HG03469 (cell line): Measurements from ENCODE around the gene STXBP1.

Source experiments
- ATAC-seq: cut with Tn5 transposase; IDR thresholded peaks from one replicate; pipeline ENCODE4 v1.9.1; 2021; ENCODE audit warnings: mild to moderate bottlenecking, moderate library complexity, moderate number of reproducible peaks; ENCODE audit not compliant: unreplicated experiment

The STXBP1 gene

DNA sequence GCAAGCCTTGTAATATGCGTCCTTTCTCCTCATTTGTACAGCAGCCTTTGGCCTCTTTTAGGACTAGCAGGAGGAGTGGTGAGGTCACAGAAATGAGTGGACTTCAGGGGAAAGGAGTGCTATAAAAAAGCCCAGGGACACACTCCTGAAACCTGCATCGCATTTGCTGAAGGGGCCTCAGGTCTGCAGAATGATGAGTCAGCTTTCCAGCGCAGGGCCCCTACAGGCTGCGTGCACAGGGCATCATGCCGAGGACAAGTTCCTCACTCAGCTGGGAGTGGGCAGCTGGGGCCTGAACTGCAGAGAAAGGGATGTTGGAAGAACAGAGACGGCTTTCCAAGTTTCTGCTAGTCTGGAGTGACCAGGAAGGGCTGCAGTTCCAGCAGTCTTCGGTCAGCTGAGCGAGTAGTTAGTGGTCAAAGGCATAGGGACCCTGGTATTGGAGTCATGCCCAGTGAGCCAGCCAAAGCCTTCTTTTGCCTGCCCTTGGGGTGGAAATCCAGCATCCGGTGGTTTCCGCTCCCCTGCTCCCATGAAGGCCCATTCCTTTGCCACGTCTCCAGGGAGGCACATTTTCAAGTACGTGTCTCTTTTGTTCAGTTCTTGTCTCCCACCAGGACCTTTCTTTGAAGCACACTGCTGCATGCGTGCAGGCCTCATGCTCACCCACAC lies 77.4 kb downstream of the STXBP1 start:
- ATAC-seq: no peak

DNA sequence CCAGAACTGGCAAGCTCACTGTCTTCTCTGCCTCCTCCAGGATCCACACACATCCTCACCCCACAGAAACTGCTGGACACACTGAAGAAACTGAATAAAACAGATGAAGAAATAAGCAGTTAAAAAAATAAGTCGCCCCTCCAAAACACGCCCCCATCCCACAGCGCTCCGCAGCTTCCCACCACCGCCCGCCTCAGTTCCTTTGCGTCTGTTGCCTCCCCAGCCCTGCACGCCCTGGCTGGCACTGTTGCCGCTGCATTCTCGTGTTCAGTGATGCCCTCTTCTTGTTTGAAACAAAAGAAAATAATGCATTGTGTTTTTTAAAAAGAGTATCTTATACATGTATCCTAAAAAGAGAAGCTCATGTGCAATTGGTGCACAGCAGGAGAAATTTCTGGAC lies 78.7 kb downstream of the STXBP1 start:
- no peak for ATAC-seq

DNA sequence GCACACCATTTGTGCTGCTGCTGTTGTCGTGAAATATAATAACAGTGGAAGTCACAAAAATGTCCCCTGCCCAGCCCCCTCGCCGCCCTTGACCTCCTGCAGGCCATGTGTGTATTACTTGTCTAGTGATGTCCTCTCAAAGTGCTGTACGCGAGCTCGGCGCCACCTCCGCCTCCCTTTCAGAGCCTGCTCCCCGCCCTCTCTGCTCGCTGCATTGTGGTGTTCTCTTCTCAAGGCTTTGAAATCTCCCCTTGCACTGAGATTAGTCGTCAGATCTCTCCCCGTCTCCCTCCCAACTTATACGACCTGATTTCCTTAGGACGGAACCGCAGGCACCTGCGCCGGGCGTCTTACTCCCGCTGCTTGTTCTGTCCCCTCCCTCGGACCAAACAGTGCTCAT lies 80.0 kb downstream of the STXBP1 start:
- no peak for ATAC-seq

DNA sequence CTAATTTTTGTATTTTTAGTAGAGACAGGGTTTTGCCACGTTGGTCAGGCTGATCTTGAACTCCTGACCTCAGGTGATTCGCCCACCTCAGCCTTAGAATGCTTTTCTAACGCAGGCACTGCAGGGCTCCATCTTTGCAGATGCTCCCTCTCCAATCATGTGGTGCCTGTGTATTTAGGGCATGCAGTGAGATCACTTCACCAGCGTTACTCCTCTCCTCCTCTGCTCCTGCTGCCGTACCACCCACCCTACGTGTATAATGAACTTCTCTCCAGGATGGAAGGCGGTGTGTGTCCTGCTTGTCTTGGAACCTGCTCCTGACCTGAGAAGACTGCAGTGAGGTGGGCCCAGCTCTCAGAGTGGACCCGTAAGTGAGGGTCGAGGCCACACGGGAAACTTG lies 81.1 kb downstream of the STXBP1 start:
- no peak for ATAC-seq

DNA sequence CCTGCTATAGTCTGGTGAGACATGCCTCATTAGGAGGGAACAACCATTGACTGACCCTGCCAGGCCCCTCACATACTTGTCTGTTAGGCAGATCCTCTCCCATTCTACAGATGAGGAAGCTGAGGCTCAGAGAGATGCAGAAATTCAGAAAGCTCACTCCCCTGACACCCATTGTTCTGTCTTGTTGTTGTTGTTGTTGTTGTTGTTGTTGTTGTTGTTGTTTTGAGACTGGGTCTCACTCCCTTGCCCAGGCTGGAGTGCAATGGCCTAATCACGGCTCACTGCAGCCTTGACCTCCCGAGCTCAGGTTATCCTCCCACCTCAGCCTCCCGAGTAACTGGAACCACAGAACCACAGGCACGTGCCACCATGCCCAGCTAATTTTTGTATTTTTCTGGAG lies 81.6 kb downstream of the STXBP1 start:
- no peak for ATAC-seq

DNA sequence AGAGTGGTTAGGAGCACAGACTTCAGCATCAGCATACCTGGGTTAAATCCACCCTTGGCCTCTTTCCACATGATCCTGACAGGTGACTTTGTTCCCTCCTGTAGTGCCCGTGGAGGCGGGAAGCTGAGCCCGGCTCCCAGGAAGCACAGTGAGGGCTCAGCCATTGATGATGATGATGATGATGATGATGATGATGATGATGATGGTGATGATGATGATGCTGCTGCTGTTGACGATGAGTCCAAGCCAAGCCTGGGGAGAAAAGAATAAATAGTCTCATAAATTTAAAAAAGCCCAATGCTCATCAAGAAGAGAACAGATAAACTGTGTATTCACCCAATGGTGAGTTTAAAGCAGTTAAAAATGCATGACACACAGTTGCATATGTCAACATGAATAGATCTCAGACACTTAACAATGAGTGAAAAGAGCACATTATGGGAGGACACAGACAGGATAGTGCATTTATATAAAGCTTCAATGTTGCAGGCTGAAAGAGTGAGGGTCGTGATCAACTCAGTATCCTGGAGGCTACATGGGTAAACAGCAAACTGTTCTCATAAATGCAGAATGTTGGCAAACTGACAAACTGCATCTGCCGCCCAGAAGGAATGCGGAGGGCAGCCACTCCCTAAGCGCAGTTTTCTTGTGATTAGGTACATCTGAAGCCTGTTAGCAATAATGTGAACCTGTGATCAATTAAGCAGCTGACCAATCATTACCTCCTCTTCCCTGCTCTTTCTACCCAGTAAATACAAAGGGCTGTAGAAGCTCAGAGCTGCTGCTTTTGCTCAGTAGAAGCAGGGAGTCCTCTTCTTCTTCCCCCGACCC lies 83.0 kb downstream of the STXBP1 start:
- ATAC-seq: no peak

DNA sequence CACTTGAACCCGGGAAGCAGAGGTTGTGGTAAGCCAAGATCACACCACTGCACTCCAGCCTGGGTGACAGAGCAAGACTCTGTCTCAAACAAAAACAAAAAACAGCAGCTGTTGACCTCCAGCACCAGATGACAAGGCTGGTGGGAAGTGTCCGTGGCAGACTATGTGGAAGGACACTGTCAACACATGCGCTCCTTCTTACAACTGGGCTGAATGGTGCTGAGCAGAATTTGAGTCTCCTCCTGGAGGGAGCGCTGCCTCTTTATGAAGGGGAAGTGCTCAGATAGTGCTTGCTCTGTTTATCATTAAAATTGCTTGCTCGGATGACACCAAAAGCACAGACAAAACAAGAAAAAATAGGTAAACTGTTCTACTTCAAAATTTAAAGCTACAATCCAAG lies 85.5 kb downstream of the STXBP1 start:
- no peak for ATAC-seq

DNA sequence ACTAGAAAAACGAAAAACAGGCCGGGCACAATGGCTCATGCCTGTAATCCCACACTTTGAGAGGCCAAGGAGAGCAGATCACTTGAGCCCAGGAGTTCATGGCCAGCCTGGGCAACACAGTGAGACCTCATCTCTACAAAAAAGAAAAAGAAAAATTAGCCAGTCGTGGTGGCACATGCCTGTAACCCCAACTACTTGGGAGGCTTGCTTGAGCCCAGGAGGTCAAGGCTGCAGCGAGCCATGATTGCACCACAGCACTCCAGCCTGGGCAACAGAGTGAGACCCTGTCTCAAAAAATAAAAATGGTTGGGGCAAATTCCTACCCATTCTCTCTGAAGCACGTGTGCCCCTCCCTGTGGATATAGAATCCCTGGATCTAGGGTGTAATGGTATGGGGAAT lies 86.3 kb downstream of the STXBP1 start:
- no peak for ATAC-seq

DNA sequence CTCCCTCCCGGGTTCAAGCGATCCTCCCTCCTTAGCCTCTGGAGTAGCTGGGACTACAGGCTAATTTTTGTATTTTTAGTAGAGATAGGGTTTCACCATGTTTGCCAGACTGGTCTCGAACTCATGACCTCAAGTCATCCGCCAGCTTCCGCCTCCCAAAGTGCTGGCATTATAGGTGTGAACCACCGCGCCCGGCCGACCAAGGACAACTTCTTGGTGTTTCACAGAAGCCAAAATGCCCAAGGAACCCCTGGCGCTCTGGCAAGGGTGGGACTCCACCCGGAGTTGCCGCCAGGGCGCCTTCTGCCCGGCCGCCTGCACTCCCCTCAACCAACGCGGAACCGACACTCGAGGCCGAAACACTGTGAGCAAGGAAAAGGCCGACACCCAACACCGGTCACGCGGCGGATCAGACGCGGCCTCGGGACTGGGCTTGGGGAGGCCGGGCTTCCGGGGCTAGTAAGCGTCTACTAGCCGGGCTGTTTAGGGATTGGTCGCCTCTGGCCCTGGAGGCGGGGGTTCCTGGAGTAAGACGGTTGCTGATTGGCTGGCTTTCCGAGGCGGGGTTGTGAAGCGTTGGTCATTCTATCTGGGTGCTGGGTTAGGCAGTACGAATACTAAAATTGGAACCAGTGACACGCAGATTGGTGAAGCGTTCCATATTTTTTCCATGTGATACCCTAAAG lies 87.1 kb downstream of the STXBP1 start:
- peak; percentile 74 for ATAC-seq

DNA sequence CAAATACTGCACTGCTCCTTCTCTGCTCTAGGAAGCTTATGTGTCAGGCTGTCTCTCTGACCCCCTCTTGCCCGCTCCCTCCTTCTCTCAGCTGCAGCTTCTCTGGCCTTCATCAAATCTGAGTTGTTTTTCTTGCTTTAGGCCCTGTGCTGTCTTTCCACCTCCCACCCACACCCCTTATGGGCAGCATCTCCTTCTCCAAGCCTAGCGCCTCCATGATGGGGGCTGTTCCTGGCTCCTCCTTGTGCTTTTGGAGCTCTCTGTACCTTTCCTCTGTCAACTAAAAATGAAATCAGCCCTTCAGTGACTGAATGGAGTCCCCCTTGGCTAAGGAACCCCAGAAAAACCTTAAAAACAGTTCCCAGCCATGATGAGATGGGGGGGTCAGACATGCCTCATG lies 88.1 kb downstream of the STXBP1 start:
- no peak for ATAC-seq

DNA sequence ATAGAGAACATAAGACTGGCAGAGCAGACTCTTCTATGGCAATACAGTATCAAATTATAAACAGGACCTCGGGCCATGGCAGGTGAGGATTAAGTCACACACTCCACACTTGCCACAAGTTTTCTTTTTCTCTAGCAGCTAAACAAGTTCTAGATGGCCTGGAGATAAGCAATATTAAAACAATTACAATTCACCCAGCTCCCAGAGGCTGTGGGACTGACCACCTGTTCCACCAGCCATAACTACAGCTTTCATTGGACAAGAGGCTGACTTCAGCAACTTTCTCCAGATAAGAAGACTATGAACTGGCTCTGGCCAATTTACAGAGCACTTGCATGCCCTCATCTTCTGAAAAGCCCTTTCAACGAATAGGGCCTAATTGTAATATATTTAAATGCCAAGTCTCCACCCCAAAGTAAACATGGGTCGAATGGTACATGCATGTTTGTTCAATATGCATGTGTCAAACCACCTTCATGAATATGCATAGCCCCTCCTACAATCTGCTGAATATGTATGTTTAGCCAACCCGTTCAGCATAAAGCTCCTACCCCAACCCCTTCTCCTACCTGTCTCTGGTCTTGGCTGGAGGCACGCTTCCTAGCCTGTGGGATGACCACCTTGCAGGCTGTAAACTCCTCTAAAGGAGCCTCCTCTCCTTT lies 88.6 kb downstream of the STXBP1 start:
- ATAC-seq: no peak

DNA sequence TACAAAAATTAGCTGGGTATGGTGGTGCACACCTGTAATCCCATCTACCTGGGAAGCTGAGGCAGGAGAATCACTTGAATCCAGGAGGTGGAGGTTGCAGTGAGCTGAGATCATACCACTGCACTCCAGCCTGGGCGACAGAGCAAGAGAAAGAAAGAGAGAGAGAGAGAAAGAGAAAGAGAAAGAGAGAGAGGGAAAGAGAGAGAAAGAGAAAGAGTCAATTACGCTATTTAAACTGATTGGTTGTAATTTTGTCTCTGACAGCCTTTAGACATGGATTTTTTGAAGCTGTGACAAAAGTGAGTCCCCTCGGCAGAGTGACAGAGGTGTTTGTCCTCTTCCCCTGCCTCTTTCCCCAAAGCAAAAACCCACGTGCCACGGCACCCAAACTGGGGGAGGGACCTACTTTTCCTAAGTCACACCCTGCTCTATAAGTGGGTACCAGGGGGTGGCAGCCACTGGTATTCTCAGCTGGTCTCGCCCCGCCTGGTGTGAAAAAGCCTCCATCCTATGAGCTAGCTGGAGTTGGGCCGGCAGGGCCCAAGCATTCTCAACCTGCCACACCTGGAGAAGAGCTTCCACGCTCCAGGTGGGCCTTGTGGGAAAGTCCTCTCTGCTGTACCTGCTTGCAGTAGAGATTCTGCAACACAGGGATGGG lies 91.3 kb downstream of the STXBP1 start:
- no peak for ATAC-seq

DNA sequence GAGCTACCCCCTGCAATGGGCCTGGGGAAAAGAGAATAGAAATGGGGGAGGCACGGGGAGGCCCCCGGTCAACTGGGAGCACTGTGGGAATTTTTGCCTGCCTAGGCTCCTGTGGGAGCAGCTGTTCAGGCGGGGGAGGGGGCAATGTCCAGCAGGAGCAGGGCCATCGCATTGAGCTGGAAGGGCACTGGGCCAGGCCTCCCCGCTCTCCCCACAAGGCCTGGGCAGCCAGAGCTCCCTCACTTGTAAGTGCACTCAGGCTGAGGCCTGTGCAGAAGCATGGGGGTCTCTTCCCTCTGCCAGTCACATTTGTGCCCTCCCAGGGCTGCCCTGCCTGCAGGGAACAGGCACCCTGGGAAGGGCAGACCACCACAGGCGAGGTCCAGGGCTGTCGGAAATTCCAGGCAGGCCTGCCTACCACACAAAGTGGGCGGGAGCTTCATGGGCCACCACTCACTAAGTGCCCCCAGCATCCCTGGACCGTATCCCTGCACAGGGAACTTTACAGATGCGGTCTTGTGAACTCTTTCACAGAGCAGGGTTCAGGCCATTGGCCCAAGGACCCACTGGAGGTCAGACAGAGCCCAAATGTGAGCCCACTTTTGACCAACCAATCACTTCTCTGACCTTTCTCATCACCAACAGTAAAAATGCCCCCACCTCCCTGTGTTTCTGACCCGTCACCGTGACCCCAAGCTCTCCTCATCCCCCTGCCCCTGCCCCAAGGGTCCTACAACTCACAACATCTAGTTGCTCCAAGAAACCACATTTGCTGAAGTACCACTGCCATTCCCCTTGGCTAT lies 93.7 kb downstream of the STXBP1 start:
- ATAC-seq: no peak

DNA sequence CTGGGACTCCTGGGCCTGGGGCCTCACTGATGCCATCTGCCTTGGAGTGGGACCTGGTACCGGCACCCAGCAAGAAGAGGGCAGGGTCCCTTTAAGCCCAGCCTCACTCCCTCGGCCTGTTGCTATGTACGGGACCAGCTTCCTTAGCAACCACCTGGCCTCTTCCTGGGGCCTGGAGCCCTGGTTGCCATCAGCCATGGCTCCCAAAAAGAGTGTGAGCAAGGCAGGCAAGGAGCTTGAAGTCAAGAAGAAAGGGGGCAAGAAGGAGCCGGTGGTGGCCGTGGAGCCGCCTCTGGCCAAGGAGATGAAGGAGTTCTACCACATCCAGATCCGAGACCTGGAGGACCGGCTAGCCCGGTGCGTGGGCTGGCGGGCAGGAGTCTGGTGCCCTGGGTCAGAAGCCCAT lies 94.8 kb downstream of the STXBP1 start, which contains the start of gene CFAP157:
CFAP157 (plus strand) TSS at position 153 of the 406 bp plus-strand sequence; CDS start at position 197, 44 bp downstream.
- ATAC-seq: no peak

DNA sequence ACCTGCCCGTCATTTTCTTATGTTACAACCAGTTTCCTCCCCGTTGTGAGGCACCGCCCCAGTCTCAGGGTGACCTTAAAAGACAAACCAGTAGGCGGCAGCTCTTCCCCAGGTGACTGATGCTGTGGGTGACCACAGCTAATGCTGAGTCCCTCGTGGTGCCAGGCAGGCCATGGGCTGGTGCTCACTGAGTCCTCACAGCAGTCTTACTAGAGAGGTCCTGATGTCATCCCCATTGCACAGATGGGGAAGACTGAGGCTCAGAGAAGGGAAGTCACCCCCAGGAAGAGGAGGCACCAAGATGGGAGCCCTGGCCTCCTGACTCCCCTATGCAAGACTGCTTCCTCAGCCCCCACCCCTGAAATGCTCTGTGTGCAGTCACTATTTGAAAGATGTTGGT lies 95.7 kb downstream of the STXBP1 start:
- ATAC-seq: no peak

DNA sequence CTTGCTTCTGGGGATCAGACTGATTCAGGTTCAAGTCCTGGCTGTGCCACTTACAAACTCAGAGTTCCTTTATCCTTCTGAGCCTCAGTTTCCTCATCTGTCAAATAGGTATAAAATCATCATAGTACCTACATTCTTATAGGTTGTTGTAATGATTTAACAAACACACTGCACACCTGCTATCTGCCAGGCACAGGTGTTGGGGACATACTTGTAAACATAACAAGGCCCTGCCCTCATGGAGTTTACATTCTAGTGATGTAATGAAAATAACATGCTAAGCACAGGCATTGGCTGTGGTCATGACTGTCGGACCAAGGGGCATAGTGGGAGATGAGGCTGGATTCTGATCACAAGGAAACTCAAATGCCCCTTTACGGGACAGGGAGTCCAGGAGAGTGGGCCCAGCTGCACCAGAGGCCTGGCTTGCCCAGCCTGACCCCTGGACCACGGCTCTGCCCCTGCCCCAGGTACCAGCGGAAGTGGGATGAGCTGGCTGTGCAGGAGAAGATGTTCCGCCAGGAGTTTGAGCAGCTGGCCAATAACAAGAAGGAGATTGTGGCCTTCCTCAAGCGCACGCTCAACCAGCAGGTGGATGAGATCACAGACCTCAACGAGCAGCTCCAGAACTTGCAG lies 97.0 kb downstream of the STXBP1 start:
- no peak for ATAC-seq

DNA sequence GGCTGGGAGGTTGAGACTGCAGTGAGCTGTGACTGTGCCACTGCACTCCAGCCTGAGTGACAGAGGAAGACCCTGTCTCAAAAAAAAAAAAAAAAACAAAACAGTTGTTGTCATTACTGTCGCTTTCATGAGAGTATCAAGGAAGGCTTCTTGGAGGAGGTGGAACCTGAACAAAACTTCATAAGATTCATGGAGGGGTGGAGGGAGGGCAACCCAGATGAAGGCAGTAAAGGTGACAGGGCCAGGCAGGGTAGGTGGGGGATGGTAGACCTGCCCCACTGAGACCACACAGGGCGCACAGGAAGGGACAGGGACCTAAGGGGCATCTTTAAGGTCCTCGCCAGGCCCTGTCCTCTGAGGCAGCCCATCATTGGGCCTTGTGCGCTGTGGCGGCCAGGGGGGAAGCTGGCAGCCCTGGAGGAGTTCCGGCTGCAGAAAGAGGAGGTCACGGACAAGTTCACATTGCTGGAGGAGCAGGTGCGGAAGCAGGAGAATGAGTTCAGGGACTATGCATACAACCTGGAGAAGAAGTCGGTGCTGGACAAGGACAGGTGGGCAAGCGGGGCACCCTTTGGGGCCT lies 98.2 kb downstream of the STXBP1 start:
- ATAC-seq: no peak

DNA sequence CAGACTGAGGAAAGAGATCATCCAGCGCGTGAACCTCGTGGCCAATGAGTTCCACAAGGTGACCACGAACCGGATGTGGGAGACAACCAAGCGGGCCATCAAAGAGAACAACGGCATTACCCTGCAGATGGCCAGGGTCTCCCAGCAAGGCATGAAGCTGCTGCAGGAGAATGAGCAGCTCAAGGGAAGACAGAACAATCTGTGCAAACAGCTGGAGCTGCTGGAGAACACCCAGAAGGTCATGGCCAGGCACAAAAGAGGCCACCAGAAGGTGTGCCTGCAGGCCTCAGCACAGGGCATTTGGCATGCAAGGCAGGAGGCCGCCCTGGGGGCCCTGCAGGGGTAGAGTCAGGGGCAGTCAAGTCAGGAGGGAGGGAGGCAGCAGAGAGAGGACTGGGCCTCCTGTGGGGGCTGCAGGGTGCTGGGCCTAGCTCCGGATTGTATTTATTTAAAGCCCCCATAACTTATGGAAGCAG lies 99.2 kb downstream of the STXBP1 start:
- no peak for ATAC-seq

DNA sequence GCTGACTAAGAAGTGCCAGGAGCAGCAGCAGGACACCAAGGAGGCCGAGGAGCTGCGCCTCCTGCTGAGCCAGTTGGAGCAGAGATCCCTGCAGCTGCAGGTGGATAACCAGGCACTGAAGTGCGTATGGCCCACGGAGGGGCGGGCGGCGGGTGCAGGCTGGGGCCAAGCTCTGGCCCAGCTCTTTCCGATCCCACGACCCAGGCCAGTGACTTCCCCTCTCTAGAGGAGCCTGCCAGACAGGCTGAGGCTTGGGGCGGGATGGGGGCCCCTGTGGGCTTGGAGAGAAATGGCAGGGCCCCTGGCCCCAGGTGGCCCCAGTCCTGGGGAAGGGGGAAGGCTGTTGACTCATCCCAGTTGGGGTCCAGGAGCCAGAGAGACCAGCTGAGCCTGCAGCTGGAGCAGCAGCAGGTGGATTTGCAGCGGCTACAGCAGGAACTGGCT lies 99.8 kb downstream of the STXBP1 start:
- no peak for ATAC-seq
